Endothelial cell of umbilical vein (primary cell): ENCODE data around the gene CYP2A7.
"Not testable (repeated sequence)": the region's sequence is repeated elsewhere in the genome, so short reads cannot be mapped to it uniquely, and the experiment has no call there.

Experiments
- CTCF ChIP-seq, 2 donors: IDR thresholded peaks; 1 replicate in 1 of 2; 2 replicates in 1 of 2; pipeline ENCODE4 v1.5.1; 2011; ENCODE audit warnings: low read length in 2 of 2, mild to moderate bottlenecking in 2 of 2, moderate library complexity in 2 of 2, control low read depth in 1 of 2, inconsistent platforms in 1 of 2, low read depth in 1 of 2; ENCODE audit not compliant: insufficient read depth in 1 of 2; ENCODE audit errors: extremely low read depth in 1 of 2
- EZH2 ChIP-seq: IDR thresholded peaks from 2 replicates; pipeline ENCODE4 v1.6.1; 2012; ENCODE audit warnings: borderline replicate concordance, low read depth, mild to moderate bottlenecking, moderate library complexity, low read length, inconsistent platforms; ENCODE audit not compliant: severe bottlenecking
- FOS ChIP-seq: IDR thresholded peaks from 2 replicates; pipeline ENCODE4 v1.6.1; 2011; ENCODE audit warnings: mild to moderate bottlenecking, low read length, moderate library complexity, borderline replicate concordance; ENCODE audit not compliant: insufficient read depth
- POLR2A ChIP-seq: IDR thresholded peaks from 2 replicates; pipeline ENCODE4 v1.6.1; 2012; ENCODE audit warnings: low read depth, mild to moderate bottlenecking, control low read depth, low read length

- TF ChIP-seq CTCF (IDR thresholded peaks at IDR 0.05; ENCODE audit: extremely low read depth in 1 of 2, insufficient read depth in 1 of 2, low read depth in 1 of 2, low read length in 2 of 2); FOS; POLR2A; EZH2: not testable (repeated sequence)
Measured at GRCh38 chr19:40874874-40875273, 7.2 kb downstream of the CYP2A7 start.
